Left kidney (tissue), 2 donors: ENCODE data around the gene TRIOBP. TPM values are rescaled to one million over a fixed set of nuclear protein-coding genes. Genes with fewer than 3 reads are reported as not detected.
A peak's percentile ranks its signal among the peaks of the same experiment; 100 is the strongest.

Source experiments
- DNase-seq: peaks from one replicate; pipeline ENCODE4 v3.0.0-alpha.2; 2013
- polyA plus RNA-seq: library from polyadenylated mRNA; unstranded; fragments of 120-200 nt; gene quantifications from one replicate; pipeline ENCODE4 v1.2.1, GENCODE V29; 2013; ENCODE audit not compliant: insufficient read length

The TRIOBP gene
- polyA plus RNA-seq, 1 donor, result 62.9 TPM

DNA sequence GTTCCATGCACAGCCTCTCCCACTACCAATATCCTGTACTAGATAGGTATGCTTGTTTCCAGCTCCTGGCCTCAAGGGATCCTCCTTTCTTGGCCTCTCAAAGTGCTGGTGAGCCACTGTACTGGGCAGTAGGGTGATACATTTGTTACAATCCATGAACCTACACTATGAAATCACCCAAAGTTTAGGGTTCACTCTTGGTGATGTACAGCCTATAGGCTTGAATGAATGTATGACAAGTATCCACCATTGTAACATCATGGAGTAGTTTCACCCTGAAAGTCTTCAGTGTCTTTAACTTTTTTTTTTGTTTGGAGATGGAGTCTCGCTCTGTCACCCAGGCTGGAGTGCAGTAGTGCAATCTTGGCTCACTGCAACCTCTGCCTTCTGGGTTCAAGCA, 31.8 kb downstream of the TRIOBP start:
- no peak for DNase-seq

- DNase-seq, result no peak
These were observed 35.1 kb downstream of the TRIOBP start for GRCh38 chr22:37731804-37732471.

GRCh38 chr22:37732699-37733607, 36.1 kb downstream of the TRIOBP start:
- DNase-seq, result no peak

- DNase-seq, result no peak
These were observed 37.0 kb downstream of the TRIOBP start for GRCh38 chr22:37733625-37734401.

- DNase-seq, result no peak
These were observed 37.5 kb downstream of the TRIOBP start for GRCh38 chr22:37734402-37734700.

GRCh38 chr22:37734964-37735451, 38.2 kb downstream of the TRIOBP start:
- DNase-seq, result no peak

- DNase-seq, result peak; percentile 71
These were observed 42.2 kb downstream of the TRIOBP start for GRCh38 chr22:37739035-37739434.

DNA sequence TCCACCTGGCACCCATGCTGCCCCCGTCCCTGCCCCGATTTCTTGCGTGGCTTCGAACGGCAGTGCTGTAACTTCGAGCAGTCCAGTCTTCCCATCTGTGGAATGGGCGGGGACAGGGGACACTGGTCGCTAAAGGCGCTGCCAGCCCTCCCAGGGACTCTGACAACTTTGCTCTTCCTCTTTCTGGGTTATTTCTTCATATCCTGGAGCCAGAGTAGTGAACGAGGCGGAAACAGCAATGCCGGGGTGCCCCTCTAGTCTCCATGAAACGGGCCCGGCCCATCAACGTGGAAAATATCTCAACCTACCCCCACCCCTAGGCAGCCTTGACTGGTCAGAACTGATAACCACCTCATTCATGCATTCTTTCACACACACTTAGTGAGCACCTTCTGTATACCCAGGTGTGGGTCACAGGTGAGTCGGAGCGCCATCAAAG, 42.8 kb downstream of the TRIOBP start:
- DNase-seq, result no peak

DNA sequence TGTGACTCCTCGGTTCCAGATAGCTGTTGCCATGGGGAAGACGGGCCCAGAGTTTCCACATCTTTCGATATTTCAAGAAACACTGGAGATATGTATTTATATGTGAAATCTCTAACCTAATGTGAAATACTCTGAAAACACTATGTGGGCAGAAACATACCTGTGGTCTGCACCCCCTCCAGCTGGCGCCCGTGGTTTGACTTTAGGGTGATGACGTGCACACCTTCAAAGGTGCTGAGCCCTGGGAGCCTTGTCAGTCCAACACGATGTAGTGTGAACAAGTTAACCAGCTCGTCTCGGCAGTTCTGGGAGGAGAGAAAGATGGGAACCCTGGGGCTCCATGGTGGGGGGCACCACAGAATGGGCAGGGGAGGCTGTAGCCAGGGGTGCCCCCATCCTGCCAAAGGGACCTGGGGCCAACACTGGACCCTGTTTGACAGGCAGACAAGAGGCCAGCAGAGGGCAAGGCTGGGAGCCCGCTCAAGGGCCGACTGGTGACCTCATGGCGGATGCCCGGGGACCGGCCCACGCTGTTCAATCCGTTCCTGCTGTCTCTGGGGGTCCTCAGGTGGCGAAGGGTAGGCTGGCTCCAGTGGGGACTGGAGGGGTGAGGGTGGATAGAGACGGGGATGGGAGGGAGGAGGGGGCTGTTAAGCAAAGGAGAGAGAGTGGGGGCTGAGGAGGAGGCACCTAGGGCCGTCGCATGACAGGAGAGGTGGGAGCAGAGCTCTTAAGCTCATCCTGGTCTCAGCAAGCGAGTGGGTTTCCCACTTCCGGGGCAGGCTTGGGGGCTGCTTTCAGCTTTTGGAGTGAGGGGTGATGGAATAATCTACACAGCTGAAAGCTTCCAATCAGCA, 43.8 kb downstream of the TRIOBP start:
- DNase-seq, result no peak

GRCh38 chr22:37741312-37741795, 44.5 kb downstream of the TRIOBP start:
- peak; percentile 85 for DNase-seq

- no peak for DNase-seq
These were observed 45.7 kb downstream of the TRIOBP start for GRCh38 chr22:37742376-37743171.

DNA sequence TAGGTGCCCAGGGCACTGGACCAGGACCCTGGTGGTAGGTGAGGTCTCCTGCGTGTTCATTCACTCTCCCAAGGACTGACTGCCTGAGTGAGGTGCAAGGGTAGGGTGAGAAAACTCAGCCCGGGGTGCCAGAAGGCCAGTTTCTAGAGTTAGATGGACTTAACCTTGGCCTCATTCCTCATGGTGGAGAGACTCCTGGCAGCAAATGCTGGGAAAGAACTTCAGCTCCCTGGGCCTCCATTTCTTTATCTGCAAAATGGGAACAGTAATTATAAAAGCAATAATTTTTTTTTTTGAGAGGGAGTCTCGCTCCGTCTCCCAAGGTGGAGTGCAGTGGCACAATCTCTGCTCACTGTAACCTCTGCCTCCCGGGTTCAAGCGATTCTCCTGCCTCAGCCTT, 47.7 kb downstream of the TRIOBP start:
- DNase-seq, result no peak

- peak; percentile 91 for DNase-seq
These were observed 48.9 kb downstream of the TRIOBP start for GRCh38 chr22:37745548-37746365.

- DNase-seq, result no peak
These were observed 49.7 kb downstream of the TRIOBP start for GRCh38 chr22:37746366-37747079.

- no peak for DNase-seq
These were observed 50.3 kb downstream of the TRIOBP start for GRCh38 chr22:37747080-37747714.

GRCh38 chr22:37747715-37748100, 50.9 kb downstream of the TRIOBP start:
- no peak for DNase-seq

GRCh38 chr22:37748659-37749058, 51.8 kb downstream of the TRIOBP start:
- no peak for DNase-seq

- no peak for DNase-seq
These were observed 52.4 kb downstream of the TRIOBP start for GRCh38 chr22:37749226-37749625.
